Epithelial cell of proximal tubule (primary cell): Measurements from ENCODE around the gene ONECUT3. TPM values are rescaled to one million over a fixed set of nuclear protein-coding genes. Genes with fewer than 3 reads are reported as not detected.
"Not testable (repeated sequence)": the region's sequence is repeated elsewhere in the genome, so short reads cannot be mapped to it uniquely, and the experiment has no call there.

Experiments
- DNase-seq: peaks from one replicate; pipeline ENCODE4 v3.0.0-alpha.2; 2011; ENCODE audit warnings: low read depth
- H3K4me3 ChIP-seq: 2 replicates; pipeline ENCODE4 v1.5.1; 2011; ENCODE audit warnings: low read depth, mild to moderate bottlenecking, low read length
- total RNA-seq: library from RNA; depleted of rRNA; stranded (reverse); fragments of >200 nt; gene quantifications from 2 replicates; pipeline ENCODE4 v1.2.3, GENCODE V29; 2015
- TF ChIP-seq, protein P1 (sequence below): conservative IDR thresholded peaks from 2 replicates; pipeline ENCODE4 v1.5.1; 2012; ENCODE audit warnings: low read depth, mild to moderate bottlenecking, low read length

Gene ONECUT3
- total RNA-seq, 1 donor from 2014 or later, result not detected

DNA sequence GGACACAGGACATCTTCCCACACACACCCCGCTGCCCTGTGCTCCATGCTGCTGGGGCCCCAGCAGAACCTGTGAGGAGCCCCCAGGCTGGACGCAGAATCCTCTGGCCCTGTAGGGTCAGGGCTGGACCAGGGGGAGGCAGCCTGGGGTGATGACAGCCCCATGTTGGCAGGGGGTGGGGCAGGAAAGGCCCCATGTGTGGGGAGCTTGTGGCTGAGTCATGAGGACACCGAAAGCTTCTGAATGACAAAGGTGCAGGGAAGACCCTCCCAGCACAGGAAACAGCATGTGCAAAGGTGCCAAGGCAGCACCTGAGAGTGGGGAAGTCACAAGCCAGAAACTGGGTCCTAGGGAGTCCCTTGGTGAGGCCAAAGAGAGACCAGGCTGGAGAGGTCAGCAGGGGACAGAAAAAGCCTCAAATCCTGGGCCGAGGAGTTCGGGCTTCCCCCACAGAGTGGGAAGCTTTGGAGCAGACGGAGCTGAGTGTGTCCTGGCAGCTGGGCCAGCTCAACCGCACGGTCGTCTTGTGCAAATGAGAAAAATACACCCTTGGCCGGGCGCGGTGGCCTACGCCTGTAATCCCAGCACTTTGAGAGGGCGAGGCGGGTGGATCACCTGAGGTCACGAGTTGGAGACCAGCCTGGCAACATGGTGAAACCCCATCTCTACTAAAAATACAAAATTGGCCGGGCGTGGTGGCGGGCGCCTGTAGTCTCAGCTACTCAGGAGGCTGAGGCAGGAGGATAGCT, 41.3 kb downstream of the ONECUT3 start:
- no peak for DNase-seq
- TF ChIP-seq, protein P1, sequence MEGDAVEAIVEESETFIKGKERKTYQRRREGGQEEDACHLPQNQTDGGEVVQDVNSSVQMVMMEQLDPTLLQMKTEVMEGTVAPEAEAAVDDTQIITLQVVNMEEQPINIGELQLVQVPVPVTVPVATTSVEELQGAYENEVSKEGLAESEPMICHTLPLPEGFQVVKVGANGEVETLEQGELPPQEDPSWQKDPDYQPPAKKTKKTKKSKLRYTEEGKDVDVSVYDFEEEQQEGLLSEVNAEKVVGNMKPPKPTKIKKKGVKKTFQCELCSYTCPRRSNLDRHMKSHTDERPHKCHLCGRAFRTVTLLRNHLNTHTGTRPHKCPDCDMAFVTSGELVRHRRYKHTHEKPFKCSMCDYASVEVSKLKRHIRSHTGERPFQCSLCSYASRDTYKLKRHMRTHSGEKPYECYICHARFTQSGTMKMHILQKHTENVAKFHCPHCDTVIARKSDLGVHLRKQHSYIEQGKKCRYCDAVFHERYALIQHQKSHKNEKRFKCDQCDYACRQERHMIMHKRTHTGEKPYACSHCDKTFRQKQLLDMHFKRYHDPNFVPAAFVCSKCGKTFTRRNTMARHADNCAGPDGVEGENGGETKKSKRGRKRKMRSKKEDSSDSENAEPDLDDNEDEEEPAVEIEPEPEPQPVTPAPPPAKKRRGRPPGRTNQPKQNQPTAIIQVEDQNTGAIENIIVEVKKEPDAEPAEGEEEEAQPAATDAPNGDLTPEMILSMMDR, result no peak
- no peak overlapping the region for H3K4me3 ChIP-seq

DNA sequence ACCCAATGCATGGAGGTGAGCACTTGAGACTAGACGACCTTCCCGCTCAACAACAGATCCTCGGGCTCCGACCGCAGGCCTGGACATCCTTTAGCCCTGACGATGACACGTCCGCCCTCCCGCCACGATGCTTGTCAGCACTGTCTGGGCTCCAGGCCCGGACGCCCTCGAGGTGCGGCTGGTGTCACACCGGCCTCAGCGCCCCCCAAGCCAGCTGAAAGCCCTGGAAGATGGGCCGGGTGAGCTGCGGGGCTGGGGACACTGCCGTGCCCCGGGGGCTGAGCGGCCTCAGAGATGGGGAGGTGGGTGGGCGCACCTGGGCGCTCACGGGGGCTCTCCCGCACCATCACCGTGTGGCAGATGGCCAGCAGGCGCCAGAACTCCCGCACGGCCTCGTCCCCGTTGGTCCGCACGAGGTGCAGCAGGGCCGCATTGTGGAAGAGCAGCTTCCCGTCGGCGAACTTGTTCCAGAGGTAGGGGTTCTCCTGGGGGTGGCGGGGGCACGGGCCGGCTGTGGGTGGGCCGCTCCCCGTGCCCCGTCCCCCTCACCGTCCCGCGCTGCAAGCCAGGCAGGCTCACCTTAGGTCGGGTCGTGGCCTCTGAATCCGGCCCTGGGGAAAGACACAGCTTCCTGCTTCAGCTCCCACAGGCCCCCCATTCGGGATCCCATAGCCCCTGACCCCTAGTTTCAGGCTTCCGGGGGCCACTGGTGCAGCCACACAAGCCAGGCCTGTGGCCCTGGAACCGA, 43.3 kb downstream of the ONECUT3 start:
- DNase-seq, result no peak
- TF ChIP-seq, protein P1, result no peak
- no peak overlapping the region for H3K4me3 ChIP-seq

DNA sequence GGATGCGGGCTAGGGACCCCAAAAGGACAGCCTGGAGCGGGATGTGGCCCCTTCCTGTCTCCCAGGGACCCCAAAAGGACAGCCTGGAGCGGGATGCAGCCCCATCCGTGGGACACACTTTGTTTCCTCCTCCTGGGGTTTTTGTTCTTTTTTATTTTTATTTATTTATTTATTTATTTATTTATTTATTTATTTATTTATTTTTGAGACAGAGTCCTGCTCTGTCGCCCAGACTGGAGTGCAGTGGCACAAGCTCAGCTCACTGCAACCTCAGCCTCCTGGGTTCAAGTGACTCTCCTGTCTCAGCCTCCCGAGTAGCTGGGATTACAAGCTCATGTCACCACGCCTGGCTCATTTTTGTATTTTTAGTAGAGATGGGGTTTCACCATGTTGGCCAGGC, 44.0 kb downstream of the ONECUT3 start:
- not testable (repeated sequence) for H3K4me3 ChIP-seq, DNase-seq

DNA sequence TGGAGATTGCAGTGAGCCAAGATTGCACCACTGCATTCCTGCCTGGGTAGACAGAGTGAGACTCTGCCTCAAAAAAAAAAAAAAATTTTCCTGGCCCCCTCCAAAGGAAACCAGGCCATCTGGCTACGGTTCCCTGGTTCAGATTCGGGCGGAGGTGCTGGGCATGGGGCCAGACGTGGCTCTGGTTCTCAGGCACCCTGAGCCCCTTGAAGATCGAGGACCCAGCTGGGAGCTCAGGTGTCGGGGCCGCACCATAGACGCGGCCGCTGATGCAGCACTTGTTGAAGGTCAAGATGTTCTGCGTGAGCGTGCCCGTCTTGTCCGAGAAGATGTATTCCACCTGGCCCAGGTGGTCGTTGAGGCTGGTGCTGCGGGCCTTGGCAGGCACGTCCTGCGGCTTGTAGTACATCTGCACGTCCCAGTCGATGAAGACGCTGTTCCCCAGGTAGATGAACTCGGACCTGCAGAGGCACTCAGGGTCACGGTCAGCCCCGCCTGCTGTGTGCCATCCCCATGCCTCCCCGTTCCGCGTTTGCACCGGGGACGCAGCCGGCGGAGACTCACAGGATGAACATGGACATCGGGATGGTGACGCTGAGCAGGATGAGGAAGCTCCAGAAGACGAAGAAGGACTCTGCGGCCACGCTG, 46.5 kb downstream of the ONECUT3 start:
- no peak overlapping the region for H3K4me3 ChIP-seq
- no peak for DNase-seq
- TF ChIP-seq, protein P1, result no peak

DNA sequence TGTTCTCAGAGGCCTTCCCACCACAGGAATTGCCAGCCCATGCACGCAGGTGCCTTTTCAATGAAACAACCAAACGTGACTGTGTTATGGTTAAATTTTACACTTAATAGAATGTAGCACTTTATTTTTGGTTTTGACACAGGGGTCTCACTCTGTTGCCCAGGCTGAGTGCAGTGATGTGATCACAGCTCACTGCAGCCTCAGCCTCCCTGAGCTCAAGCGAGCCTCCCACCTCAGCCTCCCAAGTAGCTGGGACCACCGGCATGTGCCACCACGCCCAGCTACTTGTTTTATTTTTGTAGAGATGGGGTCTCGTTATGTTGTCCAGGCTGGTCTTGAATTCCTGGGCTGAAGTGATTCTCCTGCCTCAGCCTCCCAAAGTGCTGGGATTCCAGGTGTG, 51.6 kb downstream of the ONECUT3 start:
- no peak for DNase-seq
- H3K4me3 ChIP-seq, result no peak overlapping the region
- TF ChIP-seq, protein P1, result no peak

DNA sequence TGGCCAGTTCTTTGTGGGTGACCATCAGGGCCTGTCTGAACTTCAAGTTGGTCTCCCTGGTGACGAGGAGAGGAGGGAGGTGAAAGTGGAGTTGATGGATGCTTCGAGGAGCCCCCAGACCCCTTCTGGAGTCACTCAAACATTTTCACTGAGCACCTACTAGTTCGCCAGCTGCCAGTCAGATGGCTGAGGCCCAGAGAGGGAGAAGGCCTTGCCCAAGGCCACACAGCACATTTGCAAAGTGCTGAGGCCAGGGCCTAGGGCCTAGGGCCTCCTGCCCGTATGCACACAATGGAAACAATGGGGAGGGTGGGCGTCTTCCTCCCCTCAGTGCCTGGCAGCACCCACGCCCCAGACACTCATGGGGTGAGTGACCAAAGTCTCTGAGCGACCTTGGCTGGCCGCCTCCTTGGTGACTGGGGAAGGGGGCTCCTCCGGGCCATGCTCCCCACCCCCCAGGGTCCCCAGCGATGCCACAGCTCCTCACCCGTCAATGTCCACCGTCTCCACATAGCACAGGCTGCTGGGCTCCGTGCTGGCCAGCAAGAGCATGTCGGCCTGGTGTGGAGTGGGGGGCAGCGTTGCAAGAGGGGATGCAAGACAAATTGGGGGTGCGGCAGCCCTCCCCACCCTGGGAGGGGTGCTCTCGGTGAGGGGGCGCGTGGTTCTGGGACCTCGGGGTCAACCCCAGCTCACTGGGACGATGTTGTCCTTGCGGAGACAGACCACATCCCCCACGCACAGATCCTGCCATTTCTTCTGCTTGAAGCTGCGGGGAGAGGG, 52.3 kb downstream of the ONECUT3 start:
- TF ChIP-seq, protein P1, result no peak
- no peak for DNase-seq

More for the DNA sequence above, 52.3 kb downstream of the ONECUT3 start:
- H3K4me3 ChIP-seq, result no peak overlapping the region
